ENCODE data around the gene CPSF7.
"Not testable (repeated sequence)": the region's sequence is repeated elsewhere in the genome, so short reads cannot be mapped to it uniquely, and the experiment has no call there.

- TF ChIP-seq POLR2AphosphoS5, POLR2A (IDR thresholded peaks at IDR 0.05; ENCODE audit: low read depth, low read length): not testable (repeated sequence)
Observed at GRCh38 chr11:61383859-61384258, 45.9 kb downstream of the CPSF7 start.

Data from GM12892 (cell line).